Measurements from ENCODE around the gene ARPP19. TPM values are rescaled to one million over a fixed set of nuclear protein-coding genes. Genes with fewer than 3 reads are reported as not detected.
"Not testable (repeated sequence)": the region's sequence is repeated elsewhere in the genome, so short reads cannot be mapped to it uniquely, and the experiment has no call there.

ARPP19 gene
- polyA plus RNA-seq, 2 donors: 16.1 to 25.8 TPM

DNA sequence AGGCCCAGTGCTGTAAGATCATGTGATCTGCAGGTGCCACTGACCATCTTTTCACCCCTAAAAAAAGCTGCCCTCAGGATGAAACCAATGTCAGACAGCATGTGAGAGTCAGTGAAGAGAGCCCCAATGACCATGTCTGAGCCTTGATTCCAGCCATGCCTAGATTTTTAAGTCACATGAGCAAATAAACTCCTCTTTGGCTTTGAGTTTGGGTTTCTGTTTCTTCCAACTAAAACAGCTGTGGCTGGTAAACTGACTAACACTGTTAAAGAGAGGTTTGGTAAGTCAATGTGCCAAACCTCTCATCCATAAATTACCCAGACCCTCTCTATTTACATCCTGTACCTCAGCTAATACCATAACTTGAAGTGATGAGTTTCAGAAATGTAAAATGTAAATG lies 48.4 kb downstream of the ARPP19 start:
- peaks cover 0 to 3% of the 10 kb centered on the region in 2 donors for H3K4me1 ChIP-seq (ENCODE audit: control insufficient read depth in 2 of 2, insufficient read depth in 2 of 2, low read length in 1 of 2)
- H3K27ac ChIP-seq (ENCODE audit: low read depth in 2 of 2, low read length in 1 of 2): no peak overlapping the region
- no peaks in the 10 kb centered on the region for H3K36me3 ChIP-seq (ENCODE audit: control insufficient read depth in 2 of 2, insufficient read depth in 2 of 2, low read length in 1 of 2)
- no peak overlapping the region for H3K4me3 ChIP-seq (ENCODE audit: low read depth in 1 of 2, low read length in 2 of 2)
- H3K9me3 ChIP-seq (ENCODE audit: control insufficient read depth in 2 of 2, insufficient read depth in 1 of 2, low read depth in 1 of 2, low read length in 1 of 2): no peaks in the 10 kb centered on the region
- H3K27me3 ChIP-seq (ENCODE audit: control insufficient read depth in 1 of 2, insufficient read depth in 2 of 2, low read length in 2 of 2): no peaks in the 10 kb centered on the region

DNA sequence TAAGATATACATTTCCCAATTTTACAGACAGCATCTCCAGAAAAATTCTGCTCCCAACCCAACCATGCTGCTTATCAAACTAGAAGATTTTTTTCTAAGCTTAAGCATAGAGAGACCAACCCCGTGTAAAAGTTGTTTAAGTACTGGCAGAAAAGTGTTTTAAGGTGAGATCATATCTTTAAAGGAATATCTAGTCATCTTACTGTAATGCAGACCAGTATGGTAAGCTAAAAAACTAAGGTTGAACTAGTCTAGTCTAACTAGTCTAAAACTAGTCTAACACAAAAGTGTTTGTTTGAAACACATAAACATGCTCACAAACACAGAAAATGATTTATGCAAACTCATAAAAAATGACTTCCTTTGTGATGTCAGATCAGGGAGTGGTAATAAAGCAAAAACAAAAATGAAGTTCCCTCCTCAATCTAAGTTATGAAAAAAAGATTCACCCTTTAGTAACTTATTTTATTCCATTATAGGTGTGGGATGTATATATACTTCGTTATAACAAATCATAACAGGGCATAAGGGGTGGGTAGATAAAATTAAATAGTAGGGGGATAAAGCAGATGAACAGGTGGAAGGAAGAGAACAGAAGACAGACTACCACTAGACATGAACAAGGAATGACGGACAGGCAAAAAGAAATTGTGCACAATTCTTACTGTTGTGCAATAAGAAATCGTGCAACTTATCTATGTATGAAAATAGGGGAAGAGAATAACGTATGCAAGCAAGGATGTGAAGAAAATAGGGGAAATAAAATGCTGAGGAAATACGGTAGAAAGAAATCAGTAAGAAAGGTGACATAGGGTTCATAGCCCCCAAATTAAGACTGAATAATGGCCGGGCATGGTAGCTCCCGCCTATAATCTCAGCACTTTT lies 50.1 kb downstream of the ARPP19 start:
- H3K27ac ChIP-seq (ENCODE audit: low read depth in 2 of 2, low read length in 1 of 2): no peak overlapping the region
- H3K36me3 ChIP-seq (ENCODE audit: control insufficient read depth in 2 of 2, insufficient read depth in 2 of 2, low read length in 1 of 2): no peaks in the 10 kb centered on the region
- H3K4me1 ChIP-seq (ENCODE audit: control insufficient read depth in 2 of 2, insufficient read depth in 2 of 2, low read length in 1 of 2): peaks cover 0 to 3% of the 10 kb centered on the region in 2 donors
- WGBS, 2 donors: 76% methylated on average over 8 of the region's 8 CpGs
- H3K27me3 ChIP-seq (ENCODE audit: control insufficient read depth in 1 of 2, insufficient read depth in 2 of 2, low read length in 2 of 2): no peaks in the 10 kb centered on the region
- H3K9me3 ChIP-seq (ENCODE audit: control insufficient read depth in 2 of 2, insufficient read depth in 1 of 2, low read depth in 1 of 2, low read length in 1 of 2): no peaks in the 10 kb centered on the region
- H3K4me3 ChIP-seq (ENCODE audit: low read depth in 1 of 2, low read length in 2 of 2): no peak overlapping the region

DNA sequence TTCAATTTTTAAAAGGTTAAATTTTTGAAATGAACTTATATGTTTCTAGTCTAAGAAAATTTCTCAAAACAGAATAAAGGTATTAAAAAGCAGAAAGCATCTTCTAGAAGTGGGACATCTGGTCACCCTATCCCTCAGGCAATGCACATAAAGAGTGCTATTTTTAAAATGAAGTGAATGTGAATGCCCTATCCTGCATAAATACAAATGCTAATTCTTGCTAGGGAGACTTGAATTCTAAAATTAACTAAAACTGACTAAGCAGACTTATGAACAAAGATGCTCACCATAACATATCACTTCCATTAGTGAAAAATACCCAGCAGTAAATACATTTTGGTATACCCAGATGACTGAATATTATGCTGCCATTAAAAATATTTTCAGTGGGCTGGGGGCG lies 51.8 kb downstream of the ARPP19 start:
- no peaks in the 10 kb centered on the region for H3K9me3 ChIP-seq (ENCODE audit: control insufficient read depth in 2 of 2, insufficient read depth in 1 of 2, low read depth in 1 of 2, low read length in 1 of 2)
- no peak overlapping the region for H3K4me3 ChIP-seq (ENCODE audit: low read depth in 1 of 2, low read length in 2 of 2)
- WGBS, 2 donors: 96 to 100% methylated on average over 1 of the region's 1 CpG
- H3K4me1 ChIP-seq (ENCODE audit: control insufficient read depth in 2 of 2, insufficient read depth in 2 of 2, low read length in 1 of 2): peaks cover 0 to 3% of the 10 kb centered on the region in 2 donors
- no peaks in the 10 kb centered on the region for H3K27me3 ChIP-seq (ENCODE audit: control insufficient read depth in 1 of 2, insufficient read depth in 2 of 2, low read length in 2 of 2)
- no peak overlapping the region for H3K27ac ChIP-seq (ENCODE audit: low read depth in 2 of 2, low read length in 1 of 2)
- no peaks in the 10 kb centered on the region for H3K36me3 ChIP-seq (ENCODE audit: control insufficient read depth in 2 of 2, insufficient read depth in 2 of 2, low read length in 1 of 2)

DNA sequence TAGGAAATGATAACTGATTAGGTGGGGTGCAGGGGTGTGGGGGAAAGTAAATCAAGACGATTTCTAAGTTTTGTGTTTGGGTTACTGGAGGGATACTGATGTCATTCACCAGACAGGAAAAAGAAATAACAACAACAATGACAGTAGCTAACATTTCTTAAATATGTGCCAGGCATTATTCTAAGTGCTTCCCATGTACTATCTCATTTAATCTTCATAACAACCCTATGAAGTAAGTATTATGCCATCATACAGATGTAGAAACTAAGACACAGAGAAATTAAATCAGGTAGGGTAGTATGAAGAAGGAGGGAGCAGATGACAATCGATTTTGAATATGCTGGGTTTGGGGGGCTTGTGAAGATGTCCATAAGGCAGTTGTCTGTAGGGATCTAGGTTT lies 53.5 kb downstream of the ARPP19 start:
- Histone ChIP-seq H3K27me3 (ENCODE audit: control insufficient read depth in 1 of 2, insufficient read depth in 2 of 2, low read length in 2 of 2) (no peaks in the 10 kb centered on the region), H3K27ac (ENCODE audit: low read depth in 2 of 2, low read length in 1 of 2) (no peak overlapping the region), H3K4me3 (ENCODE audit: low read depth in 1 of 2, low read length in 2 of 2) (no peak overlapping the region), H3K9me3 (ENCODE audit: control insufficient read depth in 2 of 2, insufficient read depth in 1 of 2, low read depth in 1 of 2, low read length in 1 of 2) (no peaks in the 10 kb centered on the region), H3K4me1 (ENCODE audit: control insufficient read depth in 2 of 2, insufficient read depth in 2 of 2, low read length in 1 of 2) (peaks cover 0 to 3% of the 10 kb centered on the region in 2 donors), H3K36me3 (ENCODE audit: control insufficient read depth in 2 of 2, insufficient read depth in 2 of 2, low read length in 1 of 2) (no peaks in the 10 kb centered on the region)
- 70 to 81% methylated on average over 2 of the region's 2 CpGs for WGBS, 2 donors

DNA sequence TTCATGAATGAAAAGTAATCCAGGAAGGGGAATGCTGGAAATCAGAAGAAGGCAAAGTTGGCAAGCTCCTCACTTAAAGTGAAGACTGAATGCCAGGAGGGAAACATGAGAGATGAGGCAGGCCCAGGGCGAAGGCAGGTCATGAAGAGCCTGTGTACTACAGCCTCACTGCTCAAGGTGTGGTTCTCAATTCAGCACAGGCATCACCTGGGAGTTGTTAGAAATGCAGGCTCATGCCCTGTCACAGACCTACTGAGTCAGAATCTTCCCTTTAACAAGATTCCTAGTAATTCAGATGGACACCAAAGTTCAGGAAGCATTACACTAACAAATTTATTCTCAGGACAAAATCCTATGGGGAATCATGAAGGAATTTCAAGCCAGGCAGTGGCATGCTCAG lies 54.3 kb downstream of the ARPP19 start:
- Histone ChIP-seq H3K36me3 (ENCODE audit: control insufficient read depth in 2 of 2, insufficient read depth in 2 of 2, low read length in 1 of 2) (no peaks in the 10 kb centered on the region), H3K27me3 (ENCODE audit: control insufficient read depth in 1 of 2, insufficient read depth in 2 of 2, low read length in 2 of 2) (no peaks in the 10 kb centered on the region), H3K4me1 (ENCODE audit: control insufficient read depth in 2 of 2, insufficient read depth in 2 of 2, low read length in 1 of 2) (peaks cover 0 to 3% of the 10 kb centered on the region in 2 donors), H3K4me3 (ENCODE audit: low read depth in 1 of 2, low read length in 2 of 2) (no peak overlapping the region), H3K9me3 (ENCODE audit: control insufficient read depth in 2 of 2, insufficient read depth in 1 of 2, low read depth in 1 of 2, low read length in 1 of 2) (no peaks in the 10 kb centered on the region), H3K27ac (ENCODE audit: low read depth in 2 of 2, low read length in 1 of 2) (no peak overlapping the region)
- WGBS, 2 donors: 58 to 64% methylated on average over 1 of the region's 1 CpG

DNA sequence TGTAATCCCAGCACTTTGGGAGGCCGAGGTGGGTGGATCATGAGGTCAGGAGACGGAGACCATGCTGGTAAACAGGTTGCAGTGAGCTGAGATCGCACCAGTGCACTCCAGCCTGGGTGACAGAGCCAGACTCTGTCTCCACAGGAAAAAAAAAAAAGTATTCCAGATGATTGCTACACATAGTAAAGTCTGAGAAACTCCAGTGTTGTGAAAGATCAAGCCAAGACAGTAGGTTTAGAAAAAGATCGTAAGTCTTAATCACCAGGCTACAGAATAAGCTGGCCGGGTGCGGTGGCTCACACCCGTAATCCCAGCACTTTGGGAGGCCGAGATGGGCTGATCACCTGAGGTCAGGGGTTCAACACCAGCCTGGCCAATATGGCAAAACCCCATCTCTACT lies 56.0 kb downstream of the ARPP19 start:
- H3K36me3 ChIP-seq (ENCODE audit: control insufficient read depth in 2 of 2, insufficient read depth in 2 of 2, low read length in 1 of 2); H3K27me3 ChIP-seq (ENCODE audit: control insufficient read depth in 1 of 2, insufficient read depth in 2 of 2, low read length in 2 of 2); H3K4me3 ChIP-seq (ENCODE audit: low read depth in 1 of 2, low read length in 2 of 2); H3K27ac ChIP-seq (ENCODE audit: low read depth in 2 of 2, low read length in 1 of 2); H3K9me3 ChIP-seq (ENCODE audit: control insufficient read depth in 2 of 2, insufficient read depth in 1 of 2, low read depth in 1 of 2, low read length in 1 of 2); H3K4me1 ChIP-seq (ENCODE audit: control insufficient read depth in 2 of 2, insufficient read depth in 2 of 2, low read length in 1 of 2): not testable (repeated sequence)
- 85 to 88% methylated on average over 8 of the region's 8 CpGs for WGBS, 2 donors

DNA sequence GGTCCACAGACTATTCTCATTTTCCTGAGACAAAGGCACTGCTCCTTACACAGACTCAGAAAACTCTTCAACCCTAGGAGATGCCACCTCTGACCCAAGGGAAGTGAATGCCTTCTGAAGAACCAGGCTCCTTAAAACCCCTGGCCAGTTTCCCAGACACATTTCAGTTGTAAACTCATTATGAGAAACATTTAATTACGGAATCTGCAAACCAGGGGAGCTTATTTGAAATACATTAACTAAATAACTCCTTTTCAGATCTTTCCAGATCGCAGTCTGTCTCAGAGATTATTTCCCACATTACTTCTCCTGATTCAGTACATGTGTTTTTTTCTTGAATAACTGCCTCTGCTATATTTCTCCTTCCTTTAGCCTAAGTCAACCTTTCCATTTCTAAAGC lies 57.7 kb downstream of the ARPP19 start:
- no peak overlapping the region for H3K4me3 ChIP-seq (ENCODE audit: low read depth in 1 of 2, low read length in 2 of 2)
- no peaks in the 10 kb centered on the region for H3K9me3 ChIP-seq (ENCODE audit: control insufficient read depth in 2 of 2, insufficient read depth in 1 of 2, low read depth in 1 of 2, low read length in 1 of 2)
- no peaks in the 10 kb centered on the region for H3K27me3 ChIP-seq (ENCODE audit: control insufficient read depth in 1 of 2, insufficient read depth in 2 of 2, low read length in 2 of 2)
- no peaks in the 10 kb centered on the region for H3K36me3 ChIP-seq (ENCODE audit: control insufficient read depth in 2 of 2, insufficient read depth in 2 of 2, low read length in 1 of 2)
- no peak overlapping the region for H3K27ac ChIP-seq (ENCODE audit: low read depth in 2 of 2, low read length in 1 of 2)
- 60 to 65% methylated on average over 2 of the region's 2 CpGs for WGBS, 2 donors
- H3K4me1 ChIP-seq (ENCODE audit: control insufficient read depth in 2 of 2, insufficient read depth in 2 of 2, low read length in 1 of 2): peaks cover 0 to 3% of the 10 kb centered on the region in 2 donors

DNA sequence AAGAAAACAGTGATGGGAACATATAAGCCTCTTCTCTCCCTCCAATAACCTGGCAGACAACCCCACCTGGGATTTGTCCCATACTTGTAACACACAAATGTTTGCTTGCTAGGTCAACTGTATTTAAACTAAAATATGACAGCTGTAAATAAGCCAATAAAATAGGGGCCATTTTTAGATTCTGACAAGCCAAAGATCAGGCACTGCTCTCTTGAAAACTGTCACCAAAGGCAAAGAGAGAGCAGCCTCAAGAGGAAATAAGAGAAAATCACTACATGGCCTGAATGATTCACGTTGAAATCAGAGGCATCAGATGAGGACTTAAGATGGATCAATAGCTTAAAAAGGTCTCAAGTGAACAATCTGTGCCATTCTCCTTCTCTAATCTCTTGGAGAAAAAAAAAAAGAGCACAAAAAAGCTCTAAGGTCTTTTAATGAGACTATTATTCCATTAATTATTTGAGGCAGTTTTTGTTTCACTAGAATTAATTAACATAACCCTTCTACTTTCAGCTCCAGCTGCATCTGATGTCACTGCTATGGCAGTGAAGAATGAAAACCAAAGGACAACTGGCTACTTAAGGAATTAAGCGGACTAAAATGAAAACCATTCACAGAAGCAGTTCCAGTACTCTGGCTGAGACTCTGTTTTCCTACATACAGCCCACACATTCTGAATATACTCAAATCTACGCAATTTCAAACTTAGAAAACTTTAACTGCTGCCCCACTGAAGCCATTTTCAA lies 59.2 kb downstream of the ARPP19 start:
- Histone ChIP-seq H3K9me3 (ENCODE audit: control insufficient read depth in 2 of 2, insufficient read depth in 1 of 2, low read depth in 1 of 2, low read length in 1 of 2) (no peaks in the 10 kb centered on the region), H3K4me1 (ENCODE audit: control insufficient read depth in 2 of 2, insufficient read depth in 2 of 2, low read length in 1 of 2) (peaks cover 0 to 2% of the 10 kb centered on the region in 2 donors), H3K27ac (ENCODE audit: low read depth in 2 of 2, low read length in 1 of 2) (no peak overlapping the region), H3K27me3 (ENCODE audit: control insufficient read depth in 1 of 2, insufficient read depth in 2 of 2, low read length in 2 of 2) (no peaks in the 10 kb centered on the region), H3K36me3 (ENCODE audit: control insufficient read depth in 2 of 2, insufficient read depth in 2 of 2, low read length in 1 of 2) (no peaks in the 10 kb centered on the region), H3K4me3 (ENCODE audit: low read depth in 1 of 2, low read length in 2 of 2) (no peak overlapping the region)
- WGBS, 2 donors: 74 to 76% methylated on average over 3 of the region's 3 CpGs

DNA sequence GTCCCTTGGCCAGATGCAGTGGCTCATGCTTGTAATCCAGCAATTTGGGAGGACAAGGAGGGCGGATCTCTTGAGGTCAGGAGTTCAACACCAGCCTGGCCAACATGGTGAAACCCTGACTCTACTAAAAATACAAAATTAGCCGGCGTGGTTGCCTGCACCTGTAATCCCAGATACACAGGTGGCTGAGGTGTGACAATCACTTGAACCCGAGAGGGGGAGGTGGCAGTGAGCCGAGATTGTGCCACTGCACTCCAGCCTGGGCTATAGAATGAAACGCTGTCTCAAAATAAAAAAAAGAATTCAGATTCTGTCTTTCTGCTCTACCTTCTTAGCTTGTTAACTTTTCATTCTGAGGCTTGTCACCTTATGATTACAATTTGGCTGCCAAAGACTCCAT lies 62.3 kb downstream of the ARPP19 start:
- H3K4me3 ChIP-seq (ENCODE audit: low read depth in 1 of 2, low read length in 2 of 2): no peak overlapping the region
- H3K36me3 ChIP-seq (ENCODE audit: control insufficient read depth in 2 of 2, insufficient read depth in 2 of 2, low read length in 1 of 2): no peaks in the 10 kb centered on the region
- H3K27ac ChIP-seq (ENCODE audit: low read depth in 2 of 2, low read length in 1 of 2): no peak overlapping the region
- peaks cover 0 to 2% of the 10 kb centered on the region in 2 donors for H3K4me1 ChIP-seq (ENCODE audit: control insufficient read depth in 2 of 2, insufficient read depth in 2 of 2, low read length in 1 of 2)
- WGBS, 2 donors: 78 to 90% methylated on average over 6 of the region's 6 CpGs
- no peaks in the 10 kb centered on the region for H3K27me3 ChIP-seq (ENCODE audit: control insufficient read depth in 1 of 2, insufficient read depth in 2 of 2, low read length in 2 of 2)
- H3K9me3 ChIP-seq (ENCODE audit: control insufficient read depth in 2 of 2, insufficient read depth in 1 of 2, low read depth in 1 of 2, low read length in 1 of 2): no peaks in the 10 kb centered on the region
